Breast epithelium (tissue), 3 donors: ENCODE results near the gene METTL21C.

Source experiments
- POLR2A ChIP-seq: fragments of 450-650 bp; IDR thresholded peaks from one replicate; pipeline ENCODE4 v1.6.1; 2016; ENCODE audit warnings: antibody characterized with exemption, mild to moderate bottlenecking, moderate library complexity
- POLR2AphosphoS5 ChIP-seq, 3 donors: sonication (generic); formaldehyde crosslinking; IDR thresholded peaks; one replicate each; pipeline ENCODE4 v1.6.1; 2017; ENCODE audit warnings: antibody characterized with exemption in 3 of 3
- TF ChIP-seq, protein P1 (sequence below), 3 donors: fragments of 450-650 bp; IDR thresholded peaks; one replicate each; pipeline ENCODE4 v1.5.1; 2016 to 2017; ENCODE audit warnings: antibody characterized with exemption in 3 of 3, mild to moderate bottlenecking in 3 of 3, moderate library complexity in 3 of 3

DNA sequence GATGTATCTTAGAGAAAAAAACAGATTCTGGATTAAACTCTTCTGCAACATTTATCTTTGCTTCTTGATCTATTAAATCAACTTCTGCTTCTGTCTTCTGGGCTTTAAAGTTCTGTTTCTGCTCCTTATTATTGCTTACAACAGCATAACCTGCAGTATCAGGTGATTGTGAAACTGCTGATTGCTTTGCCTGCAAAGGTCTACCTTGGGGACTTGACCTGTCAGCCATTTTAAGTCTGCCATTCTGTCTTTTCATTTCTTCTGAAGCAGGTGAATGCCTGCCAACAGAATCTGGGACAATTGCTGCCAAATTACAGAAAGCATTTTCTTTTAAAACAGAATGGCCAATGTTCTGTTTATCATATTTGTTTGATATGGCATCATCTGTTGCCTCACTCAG lies 47.7 kb upstream of the METTL21C start:
- TF ChIP-seq POLR2A (no peak), POLR2AphosphoS5 (IDR thresholded peaks at IDR 0.05) (no peak)
- TF ChIP-seq, protein P1, sequence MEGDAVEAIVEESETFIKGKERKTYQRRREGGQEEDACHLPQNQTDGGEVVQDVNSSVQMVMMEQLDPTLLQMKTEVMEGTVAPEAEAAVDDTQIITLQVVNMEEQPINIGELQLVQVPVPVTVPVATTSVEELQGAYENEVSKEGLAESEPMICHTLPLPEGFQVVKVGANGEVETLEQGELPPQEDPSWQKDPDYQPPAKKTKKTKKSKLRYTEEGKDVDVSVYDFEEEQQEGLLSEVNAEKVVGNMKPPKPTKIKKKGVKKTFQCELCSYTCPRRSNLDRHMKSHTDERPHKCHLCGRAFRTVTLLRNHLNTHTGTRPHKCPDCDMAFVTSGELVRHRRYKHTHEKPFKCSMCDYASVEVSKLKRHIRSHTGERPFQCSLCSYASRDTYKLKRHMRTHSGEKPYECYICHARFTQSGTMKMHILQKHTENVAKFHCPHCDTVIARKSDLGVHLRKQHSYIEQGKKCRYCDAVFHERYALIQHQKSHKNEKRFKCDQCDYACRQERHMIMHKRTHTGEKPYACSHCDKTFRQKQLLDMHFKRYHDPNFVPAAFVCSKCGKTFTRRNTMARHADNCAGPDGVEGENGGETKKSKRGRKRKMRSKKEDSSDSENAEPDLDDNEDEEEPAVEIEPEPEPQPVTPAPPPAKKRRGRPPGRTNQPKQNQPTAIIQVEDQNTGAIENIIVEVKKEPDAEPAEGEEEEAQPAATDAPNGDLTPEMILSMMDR (IDR thresholded peaks at IDR 0.05) = no peak
